Measurements from ENCODE around the gene CRY1.

DNA sequence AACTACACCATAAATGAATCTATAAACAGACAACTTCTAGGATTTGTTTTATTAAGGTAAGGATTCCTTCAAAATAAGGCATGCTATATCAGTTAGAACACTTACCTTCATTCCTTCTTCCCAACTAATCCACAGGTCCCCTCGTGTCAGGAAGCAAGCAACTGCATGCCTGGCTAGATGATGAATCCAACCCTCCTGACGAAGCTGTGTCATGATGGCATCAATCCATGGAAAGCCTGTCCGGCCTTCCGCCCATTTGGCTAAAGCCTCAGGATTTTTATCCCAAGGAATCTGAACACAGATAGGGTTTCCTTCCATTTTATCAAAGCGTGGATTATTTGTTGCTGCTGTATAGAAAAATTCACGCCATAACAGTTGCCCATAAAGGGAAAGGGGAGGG lies 93.9 kb downstream of the CRY1 start:
- TF ChIP-seq, protein P1, sequence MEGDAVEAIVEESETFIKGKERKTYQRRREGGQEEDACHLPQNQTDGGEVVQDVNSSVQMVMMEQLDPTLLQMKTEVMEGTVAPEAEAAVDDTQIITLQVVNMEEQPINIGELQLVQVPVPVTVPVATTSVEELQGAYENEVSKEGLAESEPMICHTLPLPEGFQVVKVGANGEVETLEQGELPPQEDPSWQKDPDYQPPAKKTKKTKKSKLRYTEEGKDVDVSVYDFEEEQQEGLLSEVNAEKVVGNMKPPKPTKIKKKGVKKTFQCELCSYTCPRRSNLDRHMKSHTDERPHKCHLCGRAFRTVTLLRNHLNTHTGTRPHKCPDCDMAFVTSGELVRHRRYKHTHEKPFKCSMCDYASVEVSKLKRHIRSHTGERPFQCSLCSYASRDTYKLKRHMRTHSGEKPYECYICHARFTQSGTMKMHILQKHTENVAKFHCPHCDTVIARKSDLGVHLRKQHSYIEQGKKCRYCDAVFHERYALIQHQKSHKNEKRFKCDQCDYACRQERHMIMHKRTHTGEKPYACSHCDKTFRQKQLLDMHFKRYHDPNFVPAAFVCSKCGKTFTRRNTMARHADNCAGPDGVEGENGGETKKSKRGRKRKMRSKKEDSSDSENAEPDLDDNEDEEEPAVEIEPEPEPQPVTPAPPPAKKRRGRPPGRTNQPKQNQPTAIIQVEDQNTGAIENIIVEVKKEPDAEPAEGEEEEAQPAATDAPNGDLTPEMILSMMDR (IDR thresholded peaks at IDR 0.05; ENCODE audit: poor library complexity, severe bottlenecking) = no peak
- TF ChIP-seq TAF1 (IDR thresholded peaks at IDR 0.05; ENCODE audit: low read depth) (no peak), REST (IDR thresholded peaks at IDR 0.05; ENCODE audit: borderline replicate concordance) (no peak), EZH2 (IDR thresholded peaks at IDR 0.05; ENCODE audit: borderline replicate concordance, insufficient read depth, low read length, poor library complexity, severe bottlenecking) (no peak), SMC3 (conservative IDR thresholded peaks at IDR 0.05; ENCODE audit: poor library complexity) (no peak)

Measured in neural cell (in vitro differentiated cells).